ENCODE data around the gene MACROD2.
"Not testable (repeated sequence)": the region's sequence is repeated elsewhere in the genome, so short reads cannot be mapped to it uniquely, and the experiment has no call there.

MACROD2 gene

GRCh38 chr20:15523400-15523799 lies 1528.1 kb downstream of the MACROD2 start:
- no peak for DNase-seq (ENCODE audit: low read depth)

- DNase-seq (ENCODE audit: low read depth) = peak; percentile 30
Observed at GRCh38 chr20:15528391-15529111, 1533.2 kb downstream of the MACROD2 start.

- DNase-seq (ENCODE audit: low read depth) = no peak
Observed at GRCh38 chr20:15535863-15536262, 1540.5 kb downstream of the MACROD2 start.

- not testable (repeated sequence) for DNase-seq (ENCODE audit: low read depth)
Observed at GRCh38 chr20:15537200-15537599, 1541.9 kb downstream of the MACROD2 start.

- no peak for DNase-seq (ENCODE audit: low read depth)
Observed at GRCh38 chr20:15542655-15543054, 1547.3 kb downstream of the MACROD2 start.

GRCh38 chr20:15544742-15545141 lies 1549.4 kb downstream of the MACROD2 start:
- no peak for DNase-seq (ENCODE audit: low read depth)

- no peak for DNase-seq (ENCODE audit: low read depth)
Observed at GRCh38 chr20:15546525-15547023, 1551.3 kb downstream of the MACROD2 start.

- no peak for DNase-seq (ENCODE audit: low read depth)
Observed at GRCh38 chr20:15547119-15547518, 1551.8 kb downstream of the MACROD2 start.

GRCh38 chr20:15550116-15550870 lies 1555.0 kb downstream of the MACROD2 start:
- DNase-seq (ENCODE audit: low read depth) = no peak

GRCh38 chr20:15555913-15556312 lies 1560.6 kb downstream of the MACROD2 start:
- no peak for DNase-seq (ENCODE audit: low read depth)

GRCh38 chr20:15556869-15557268 lies 1561.6 kb downstream of the MACROD2 start:
- no peak for DNase-seq (ENCODE audit: low read depth)

- DNase-seq (ENCODE audit: low read depth) = no peak
Observed at GRCh38 chr20:15561070-15561569, 1565.8 kb downstream of the MACROD2 start.

GRCh38 chr20:15561707-15562404 lies 1566.5 kb downstream of the MACROD2 start:
- DNase-seq (ENCODE audit: low read depth) = no peak

- DNase-seq (ENCODE audit: low read depth) = no peak
Observed at GRCh38 chr20:15563836-15564235, 1568.5 kb downstream of the MACROD2 start.

- no peak for DNase-seq (ENCODE audit: low read depth)
Observed at GRCh38 chr20:15564981-15565380, 1569.7 kb downstream of the MACROD2 start.

- no peak for DNase-seq (ENCODE audit: low read depth)
Observed at GRCh38 chr20:15565786-15566185, 1570.5 kb downstream of the MACROD2 start.

- no peak for DNase-seq (ENCODE audit: low read depth)
Observed at GRCh38 chr20:15567219-15567618, 1571.9 kb downstream of the MACROD2 start.

GRCh38 chr20:15570156-15570555 lies 1574.8 kb downstream of the MACROD2 start:
- no peak for DNase-seq (ENCODE audit: low read depth)

- DNase-seq (ENCODE audit: low read depth) = no peak
Observed at GRCh38 chr20:15571056-15571455, 1575.7 kb downstream of the MACROD2 start.

- DNase-seq (ENCODE audit: low read depth) = no peak
Observed at GRCh38 chr20:15575255-15575654, 1579.9 kb downstream of the MACROD2 start.

- no peak for DNase-seq (ENCODE audit: low read depth)
Observed at GRCh38 chr20:15576411-15576810, 1581.1 kb downstream of the MACROD2 start.

- DNase-seq (ENCODE audit: low read depth) = no peak
Observed at GRCh38 chr20:15578113-15578512, 1582.8 kb downstream of the MACROD2 start.

All from iris pigment epithelial cell (primary cell).